Activated CD4-positive, alpha-beta T cell treated with anti-CD3 and anti-CD28 coated beads, Interleukin-10, Interleukin-2, amounts not matched to agents 100 ng/mL and 50 ng/mL, durations not matched to agents 16 hours and 8 hours (primary cell): ENCODE measurements around the gene GUCY2F.

Source experiments
- DNase-seq: peaks from one replicate; pipeline ENCODE4 v3.0.0-alpha.2; 2020

Gene GUCY2F

DNA sequence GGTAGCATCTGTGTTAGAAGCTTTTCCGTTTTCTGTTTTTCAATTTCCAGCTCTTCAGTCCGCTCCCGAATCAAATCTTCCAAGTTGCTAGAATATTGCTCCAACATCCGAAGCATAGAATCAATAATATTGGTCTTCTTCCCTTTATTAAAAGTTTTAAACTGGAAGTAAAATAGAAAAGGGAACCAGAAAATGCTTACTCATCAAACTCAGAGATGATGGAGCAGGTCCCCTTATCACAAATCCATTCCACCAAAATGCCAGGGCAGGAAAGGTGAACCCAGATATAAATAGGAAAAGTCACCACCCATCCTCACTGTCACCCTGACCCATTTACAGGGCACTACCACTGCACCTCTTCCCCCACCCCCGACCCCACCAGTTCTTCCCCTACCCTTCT, 89.0 kb downstream of the GUCY2F start:
- DNase-seq = no peak

DNA sequence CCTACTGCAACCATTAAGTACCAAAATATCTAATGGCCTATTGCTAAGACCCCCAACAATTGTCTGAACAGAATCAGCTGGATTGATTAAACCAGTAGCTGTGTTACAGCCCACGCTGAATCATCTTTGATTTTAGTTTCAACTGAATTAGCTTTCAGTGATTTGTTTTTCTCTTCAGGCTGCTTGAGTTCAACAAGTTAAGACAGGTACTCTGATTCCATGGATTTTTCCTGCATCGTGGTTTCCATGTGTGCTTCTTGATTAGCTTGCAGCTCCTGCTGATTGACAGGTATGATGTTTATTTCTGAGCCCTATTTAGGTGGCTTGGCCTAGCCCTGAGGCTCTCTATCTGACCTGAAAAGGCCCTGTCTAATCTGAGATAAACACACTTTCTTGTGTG, 91.3 kb downstream of the GUCY2F start:
- no peak for DNase-seq

DNA sequence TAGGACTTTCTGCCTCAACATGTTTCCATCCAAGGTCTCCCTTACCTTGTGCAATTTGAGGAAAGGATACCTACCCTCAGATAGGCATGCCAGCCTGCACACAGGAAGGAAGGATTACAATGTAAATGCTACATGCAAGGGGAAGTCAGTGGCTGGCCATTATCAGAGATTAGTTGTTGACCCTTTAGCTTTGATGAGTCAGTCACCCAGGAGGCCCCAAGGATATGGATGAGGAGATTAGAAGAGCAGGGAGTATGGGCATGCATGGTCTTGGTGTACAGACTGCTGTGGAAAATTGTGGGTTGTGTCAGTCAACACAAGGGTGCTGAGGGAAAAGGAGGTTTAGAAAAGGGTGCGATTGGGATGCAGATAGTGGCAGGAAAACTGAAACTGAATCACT, 92.0 kb downstream of the GUCY2F start:
- DNase-seq = no peak

DNA sequence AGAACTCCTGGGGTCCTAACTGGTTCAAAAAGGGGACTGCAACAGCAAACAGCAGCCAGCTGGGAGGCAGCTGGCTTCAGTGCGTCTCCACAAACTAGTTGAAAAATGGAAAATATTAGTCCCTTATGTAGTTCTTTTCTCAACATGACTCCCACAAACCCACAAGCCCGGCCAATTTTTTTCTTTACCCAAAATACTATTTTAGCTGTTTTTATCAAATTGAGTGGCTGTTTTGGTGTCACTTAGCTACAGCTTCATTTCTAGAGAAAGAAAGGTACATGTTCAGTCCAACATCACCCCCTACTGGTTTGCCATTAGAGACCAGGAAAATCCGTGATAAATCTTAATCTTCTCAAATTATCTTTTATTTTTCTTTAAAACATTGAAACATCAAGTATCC, 97.2 kb downstream of the GUCY2F start:
- peak; percentile 17 for DNase-seq

DNA sequence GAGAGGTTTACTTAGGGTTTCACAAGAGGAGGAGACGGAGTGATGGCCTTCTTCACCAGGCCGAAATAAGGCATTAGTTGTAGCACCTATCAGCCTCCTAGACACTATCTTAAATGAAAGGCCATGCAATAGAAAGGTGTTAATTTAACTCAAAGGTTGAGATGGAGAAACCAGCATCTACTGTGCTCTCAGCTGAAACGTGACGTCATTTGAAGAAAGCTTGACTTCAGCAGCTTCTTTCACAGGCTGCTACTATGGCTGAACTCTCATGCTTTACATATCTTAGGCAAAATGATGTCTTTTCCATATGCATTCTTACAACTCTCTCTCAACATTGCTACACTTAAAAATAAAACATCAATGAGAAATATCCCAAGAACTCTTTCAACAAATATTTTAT, 99.6 kb downstream of the GUCY2F start:
- no peak for DNase-seq

DNA sequence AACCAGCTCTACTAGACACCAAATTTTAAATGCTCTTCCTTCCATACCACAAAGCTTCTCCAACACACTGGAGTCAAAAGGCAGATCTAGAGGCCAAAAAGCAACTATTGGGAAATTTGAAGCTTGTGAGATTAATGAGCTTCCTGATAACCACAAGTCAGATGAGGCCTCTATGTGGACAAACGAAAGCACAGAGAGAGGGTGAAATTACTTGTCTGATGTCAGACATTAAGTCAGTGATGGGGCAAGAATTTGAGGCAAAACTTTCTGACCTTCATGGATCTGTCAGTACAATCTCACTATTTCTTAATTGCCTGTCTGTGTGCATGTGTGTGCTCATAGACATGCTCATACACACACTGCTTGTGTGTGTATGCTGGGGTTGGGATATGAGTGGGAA, 103.6 kb downstream of the GUCY2F start:
- no peak for DNase-seq

DNA sequence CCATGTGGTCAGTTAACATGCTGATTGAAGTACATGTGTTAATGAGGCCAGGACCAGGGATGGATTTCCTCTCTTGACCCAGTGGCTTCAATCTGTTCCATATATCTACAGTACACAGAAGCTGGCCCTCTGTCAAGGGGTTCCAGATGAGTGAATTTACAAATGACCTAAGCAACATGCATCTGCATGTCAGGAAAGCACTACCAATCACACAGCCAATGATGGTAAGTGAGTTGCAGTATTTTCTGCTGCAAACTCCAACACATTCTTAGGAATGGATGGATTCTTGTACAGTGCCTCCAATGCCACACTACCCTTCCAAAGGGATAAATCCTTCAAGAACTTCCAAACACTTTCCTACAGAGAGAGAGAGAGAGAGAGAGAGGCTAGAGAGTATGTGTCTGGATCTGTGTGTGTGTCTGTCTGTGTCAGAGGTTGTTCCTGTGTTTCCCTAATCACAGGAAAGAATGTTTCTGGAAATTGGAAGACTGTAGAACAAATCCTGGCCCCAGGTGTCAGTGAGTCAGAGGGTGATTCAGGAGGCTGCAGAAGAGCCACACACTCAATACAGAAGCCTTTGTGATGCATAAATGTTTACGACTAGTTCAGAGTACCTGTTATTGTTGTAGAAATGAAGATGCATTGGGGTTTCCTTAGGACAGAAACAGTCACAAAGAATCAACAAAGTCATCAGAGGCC, 107.5 kb downstream of the GUCY2F start:
- no peak for DNase-seq

DNA sequence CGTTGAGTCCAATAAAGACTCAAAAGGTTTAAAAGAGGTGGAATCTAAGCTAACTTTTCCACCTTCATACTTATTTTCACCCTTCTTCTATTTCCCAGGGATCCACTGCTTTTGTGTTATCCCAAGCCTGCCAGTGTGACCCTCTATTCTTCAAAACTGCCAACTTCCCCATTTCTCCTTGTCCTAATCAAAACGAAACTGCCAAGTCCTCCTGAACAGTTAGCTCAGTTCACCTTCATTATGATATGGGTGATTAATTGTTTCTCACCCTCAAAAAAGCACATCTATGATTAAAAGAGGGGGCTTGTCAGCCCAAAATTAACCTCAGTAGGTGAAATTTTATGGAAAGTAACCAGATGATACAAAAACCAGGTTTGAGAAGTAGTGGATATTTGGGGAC, 108.4 kb downstream of the GUCY2F start:
- DNase-seq = no peak

DNA sequence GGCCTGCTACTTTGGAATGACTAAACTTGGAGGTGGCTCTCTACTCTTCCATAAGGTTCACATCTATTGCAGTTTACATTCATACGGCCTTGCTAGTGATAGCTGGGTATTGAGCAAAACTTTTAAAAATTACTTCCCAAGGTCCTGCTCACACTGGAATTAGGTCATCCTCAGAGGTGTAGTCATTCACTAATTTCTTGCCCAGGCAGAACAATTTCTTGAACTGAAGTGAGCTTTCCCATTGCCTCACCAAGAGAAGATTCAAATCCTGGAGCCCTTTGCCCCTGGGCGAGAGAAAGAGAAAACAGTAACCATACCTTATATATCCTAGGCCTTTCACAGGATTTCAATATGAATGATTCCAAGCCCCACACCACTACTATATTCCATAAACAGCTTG, 109.2 kb downstream of the GUCY2F start:
- DNase-seq = no peak

DNA sequence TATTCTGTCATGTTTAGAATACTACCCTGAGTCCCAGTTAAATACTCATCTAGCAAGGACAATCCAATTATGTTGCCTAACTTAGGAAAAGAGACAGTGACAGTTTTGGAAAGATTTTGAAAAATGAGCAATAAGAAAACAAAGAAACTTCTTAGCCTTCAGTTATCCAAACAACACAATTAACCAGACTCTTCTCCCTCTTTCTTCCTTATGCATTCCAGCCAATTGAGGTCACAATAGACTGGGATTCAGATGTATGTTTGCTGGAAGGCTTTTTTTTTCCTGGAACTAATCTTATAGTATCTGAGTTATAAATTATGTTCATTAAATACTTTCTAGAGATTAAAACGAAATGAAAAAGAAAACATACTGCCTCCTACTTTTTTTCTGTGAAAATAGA, 109.6 kb downstream of the GUCY2F start:
- no peak for DNase-seq

DNA sequence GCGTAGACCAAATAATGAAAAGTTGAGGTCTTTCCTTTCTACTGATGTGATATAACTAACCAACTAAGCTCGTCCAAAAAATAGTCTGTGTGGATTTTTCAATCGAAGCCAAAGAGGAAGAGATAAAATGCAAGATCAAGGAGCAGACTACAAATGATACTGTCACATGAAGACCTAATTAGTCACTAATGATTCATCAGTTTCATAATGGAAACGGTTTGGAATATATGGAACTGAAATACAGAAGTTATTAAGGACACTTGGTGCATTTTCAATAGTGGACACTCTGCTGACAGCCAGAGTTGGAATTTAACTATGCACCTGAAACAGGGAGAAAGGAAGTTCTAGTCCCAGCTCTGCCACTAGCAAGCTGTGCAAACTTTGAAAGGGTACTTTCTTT, 119.8 kb downstream of the GUCY2F start:
- no peak for DNase-seq

DNA sequence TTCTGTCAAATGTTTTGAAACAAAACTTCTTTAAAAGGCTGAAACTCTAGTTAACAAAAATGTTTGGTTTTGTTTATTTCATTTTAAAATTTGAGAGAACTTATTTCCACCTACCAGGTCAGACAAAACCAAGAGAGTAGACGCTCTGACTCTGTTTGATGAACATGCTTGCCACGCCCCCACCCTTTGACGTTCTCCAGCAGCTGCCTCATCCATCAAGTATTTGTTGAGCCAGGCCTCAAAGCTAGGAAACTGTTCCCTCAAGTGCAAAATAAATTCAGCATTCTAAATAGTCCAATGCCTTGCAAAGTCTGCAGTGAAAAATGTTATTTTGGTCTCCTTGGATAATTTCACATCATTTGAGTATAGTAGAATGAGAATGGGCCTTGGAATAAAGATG, 121.6 kb downstream of the GUCY2F start:
- no peak for DNase-seq

DNA sequence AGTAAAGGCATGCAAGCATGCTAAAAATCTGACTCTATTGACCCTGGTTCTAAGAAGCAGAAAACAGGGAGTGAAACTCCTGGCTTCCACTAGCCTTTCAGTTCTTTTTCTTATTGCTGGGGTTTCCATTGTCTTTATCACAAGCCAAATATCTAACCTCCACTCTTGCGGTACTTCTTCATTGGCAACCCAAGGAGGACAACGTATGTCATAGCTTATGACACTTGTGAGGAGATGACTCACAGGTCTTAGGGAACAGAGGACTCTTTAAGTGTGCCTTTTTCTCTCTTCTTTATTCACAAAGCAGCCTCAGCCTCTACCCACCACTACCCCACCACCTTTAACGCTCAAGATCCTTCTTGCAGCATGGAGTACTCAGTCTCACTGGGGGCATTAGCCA, 124.2 kb downstream of the GUCY2F start:
- DNase-seq = no peak

DNA sequence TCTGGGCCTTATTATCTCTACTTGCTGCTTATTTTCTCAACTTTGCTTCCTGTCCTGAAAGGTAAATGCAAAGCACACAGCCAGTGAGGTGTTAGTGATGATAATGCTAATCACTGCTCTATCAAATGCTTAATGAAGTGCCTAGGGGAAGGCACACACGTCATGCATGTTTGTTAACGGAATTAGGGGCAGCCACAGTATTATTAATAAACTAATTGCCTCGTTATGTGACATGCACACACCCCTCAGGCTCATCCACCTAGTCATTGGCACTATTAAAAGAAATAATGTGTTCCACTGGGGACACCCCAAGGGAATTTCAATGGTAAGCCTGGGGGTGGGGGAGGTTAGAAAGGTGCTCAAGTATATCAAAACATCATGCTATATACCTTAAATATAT, 125.2 kb downstream of the GUCY2F start:
- no peak for DNase-seq

DNA sequence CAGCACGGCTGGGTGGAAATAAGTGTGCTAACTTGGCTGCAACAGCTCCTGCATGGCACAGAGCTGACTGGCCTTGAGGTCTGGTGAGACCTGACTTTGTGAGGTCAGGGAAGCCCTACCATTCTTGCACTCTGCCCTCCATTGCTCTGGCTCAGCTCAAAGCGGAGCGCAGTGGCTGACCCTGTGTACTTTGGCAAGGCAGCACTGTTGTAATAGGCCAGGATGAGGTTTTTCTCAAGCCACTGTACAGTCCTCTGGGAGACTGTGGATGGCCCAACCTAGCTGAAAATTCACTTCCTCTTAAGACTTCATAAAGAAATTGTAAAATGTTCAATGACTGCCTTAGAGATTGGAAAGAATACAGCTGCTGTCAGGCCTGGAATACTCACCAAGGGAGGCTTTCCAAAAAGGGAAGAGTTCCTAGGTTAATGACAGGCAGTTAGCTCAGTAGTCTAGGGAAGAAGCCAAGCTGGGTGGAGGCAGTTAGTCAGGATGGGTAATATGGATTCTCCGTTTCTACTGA, 129.8 kb downstream of the GUCY2F start:
- no peak for DNase-seq

DNA sequence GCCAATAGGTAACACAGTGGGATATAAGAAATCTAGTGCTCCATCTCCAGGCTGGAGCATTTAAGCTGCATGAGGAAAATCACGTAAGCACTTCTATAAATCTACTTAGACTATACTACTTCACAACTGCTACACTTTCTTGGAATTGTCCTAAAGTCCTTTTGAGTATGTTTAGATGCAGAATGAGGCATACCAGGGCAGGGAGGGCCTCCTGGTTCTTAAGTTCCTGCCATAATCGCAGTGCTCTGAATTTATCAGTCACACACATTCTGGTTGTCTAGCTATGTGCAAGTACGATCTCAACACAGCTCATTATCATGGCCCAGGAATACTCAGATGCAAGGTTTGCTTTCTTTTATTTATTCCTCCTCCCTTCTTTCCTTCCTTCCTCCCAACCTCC, 130.3 kb downstream of the GUCY2F start:
- DNase-seq = no peak

DNA sequence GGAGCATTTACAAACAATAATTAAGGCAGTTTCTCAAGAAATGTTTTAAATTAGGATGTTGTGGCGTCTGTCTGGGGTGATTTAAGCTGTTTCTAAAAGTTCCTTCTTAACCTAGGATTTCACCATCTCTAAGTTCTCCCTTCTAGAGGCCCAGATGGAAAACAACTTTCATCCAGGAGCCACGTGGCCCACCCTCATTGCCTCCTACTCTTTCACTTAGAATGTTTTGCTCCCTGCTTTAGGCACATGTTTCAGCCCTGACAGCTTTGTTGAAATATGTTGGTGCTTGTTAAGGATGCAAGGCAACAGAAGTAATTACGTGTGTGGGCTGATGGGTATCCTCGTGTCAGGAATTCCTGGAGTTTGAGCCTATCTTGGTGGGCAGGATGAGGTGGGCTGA, 131.3 kb downstream of the GUCY2F start:
- no peak for DNase-seq

DNA sequence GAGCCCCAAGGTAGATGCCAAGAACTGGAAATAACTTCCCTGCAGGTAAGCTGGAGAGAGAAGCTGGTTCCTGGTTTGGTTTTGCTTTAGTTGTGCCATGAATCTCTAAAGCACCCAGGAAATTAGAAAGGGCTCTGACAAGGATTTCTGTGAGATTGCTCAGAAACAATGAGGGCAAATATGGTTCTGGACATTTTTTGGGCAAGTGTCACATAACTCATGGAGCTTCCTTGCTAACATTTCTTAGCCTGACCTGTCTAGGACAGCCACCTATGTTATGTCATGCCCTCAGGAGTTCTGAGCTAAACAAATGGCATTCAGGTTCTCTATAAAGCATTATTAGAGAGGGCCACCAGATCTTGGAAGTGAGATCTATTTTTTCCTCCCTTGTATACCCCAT, 131.8 kb downstream of the GUCY2F start:
- no peak for DNase-seq

DNA sequence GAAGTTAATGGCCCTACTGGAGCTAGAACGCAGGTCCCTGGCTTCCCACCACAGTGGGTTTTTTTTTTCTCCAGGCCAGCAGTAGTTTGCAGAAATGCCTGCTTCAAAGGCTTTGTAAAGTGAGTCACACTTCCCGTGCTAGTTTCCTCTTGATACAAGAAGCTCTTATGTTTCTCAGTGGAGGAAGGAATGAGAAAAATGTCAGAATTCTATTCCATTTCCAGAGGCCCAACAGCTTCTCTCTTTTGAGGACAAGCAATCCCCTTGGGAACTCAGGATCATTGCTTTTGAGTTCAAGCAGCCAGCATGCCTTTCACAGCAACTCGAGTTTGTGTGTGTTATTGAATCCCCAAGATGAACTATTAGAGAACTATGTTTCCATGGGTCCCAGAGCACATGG, 134.3 kb downstream of the GUCY2F start:
- peak; percentile 6 for DNase-seq

DNA sequence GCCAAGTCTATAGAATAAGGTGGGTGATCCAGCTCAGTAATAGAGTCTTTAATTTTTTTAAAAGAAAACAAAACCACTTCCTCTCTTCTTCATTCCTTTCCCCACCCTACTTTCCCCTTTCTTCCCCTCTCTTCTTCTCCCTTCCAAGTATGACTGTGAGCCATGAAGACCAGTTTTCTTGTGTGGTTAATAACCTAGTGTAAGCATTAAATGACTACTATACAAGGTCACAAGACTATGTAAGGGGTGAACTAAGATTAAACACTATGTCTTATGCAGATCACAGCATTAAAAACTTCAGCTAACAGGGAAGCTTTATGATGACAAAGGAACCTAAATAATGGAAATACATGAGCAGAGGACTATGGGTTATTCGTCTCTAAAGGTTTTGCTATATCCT, 135.4 kb downstream of the GUCY2F start:
- no peak for DNase-seq

DNA sequence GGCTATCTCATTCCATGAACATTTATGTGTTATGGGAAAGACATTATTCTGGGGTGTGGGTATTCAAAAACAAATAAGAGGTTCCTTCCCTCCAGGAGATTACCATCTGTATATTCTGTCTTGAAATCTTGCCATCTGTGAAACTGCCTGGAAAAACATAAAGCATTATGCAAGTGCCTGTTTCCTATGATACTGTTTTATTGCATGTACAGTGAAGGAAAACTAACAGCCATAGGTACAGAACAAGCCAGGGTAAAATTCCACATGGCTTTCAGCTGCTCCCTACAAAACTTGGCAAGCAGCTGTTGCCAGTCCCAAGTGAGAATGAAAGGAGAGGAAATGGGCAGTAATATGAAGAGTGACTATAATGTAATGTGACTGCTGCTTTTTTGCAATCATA, 136.0 kb downstream of the GUCY2F start:
- DNase-seq = no peak

DNA sequence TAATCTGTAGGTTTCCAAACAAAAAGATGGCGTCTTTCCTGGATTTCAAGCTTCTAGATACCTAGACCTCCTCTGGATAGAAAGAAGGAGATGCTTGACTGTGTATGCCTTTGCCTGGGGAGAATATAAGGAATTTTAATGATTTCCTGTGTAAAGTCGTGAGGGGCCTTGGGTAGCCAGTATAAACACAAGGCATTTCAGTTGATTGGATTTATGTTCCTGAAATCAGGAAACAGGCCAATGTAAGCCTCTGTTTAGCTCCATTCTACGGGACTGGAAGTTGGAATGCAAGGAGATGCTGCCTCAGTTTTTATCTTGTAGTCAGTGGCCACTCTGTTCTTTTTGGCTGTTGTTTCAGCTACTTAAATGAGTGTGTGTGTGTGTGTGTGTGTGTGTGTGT, 137.2 kb downstream of the GUCY2F start:
- no peak for DNase-seq

DNA sequence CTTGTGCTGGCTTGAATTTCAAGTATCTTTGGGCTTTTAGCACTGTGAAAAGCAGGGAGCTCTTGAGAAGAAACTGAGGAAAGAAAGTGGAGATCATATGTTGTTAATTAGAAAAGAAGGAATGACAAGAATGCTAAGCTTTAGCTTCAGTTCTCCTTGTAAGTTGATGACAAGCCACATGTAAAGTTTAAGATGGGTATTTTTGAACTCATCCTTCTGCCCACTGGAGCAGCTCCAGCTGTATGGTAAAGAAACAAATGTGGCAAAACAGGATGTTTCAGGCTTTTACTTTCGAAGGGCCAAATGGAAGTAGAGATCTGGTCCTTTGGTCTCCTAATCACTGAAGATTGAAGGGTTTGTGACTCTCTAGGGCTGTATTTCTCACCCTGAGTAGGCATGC, 137.8 kb downstream of the GUCY2F start:
- DNase-seq = no peak

DNA sequence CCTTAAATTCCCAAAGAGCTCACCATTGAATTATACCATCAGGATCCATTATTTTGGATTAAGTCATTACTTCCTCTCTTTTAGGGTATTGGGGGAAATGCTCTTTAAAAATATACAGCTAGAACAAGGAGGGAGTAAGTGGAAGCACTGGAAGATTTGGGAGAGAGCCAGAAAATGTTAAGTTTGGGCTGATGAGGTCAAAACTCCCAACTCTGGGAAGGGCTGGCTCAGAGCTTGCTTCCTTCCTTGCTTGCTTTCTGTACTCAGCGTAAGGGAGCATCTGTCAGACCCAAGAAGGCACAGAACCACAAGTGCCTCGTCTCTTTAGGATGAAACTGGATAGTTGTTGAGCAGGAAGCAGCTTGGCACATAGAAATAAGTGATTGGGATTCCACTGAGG, 138.2 kb downstream of the GUCY2F start:
- no peak for DNase-seq

DNA sequence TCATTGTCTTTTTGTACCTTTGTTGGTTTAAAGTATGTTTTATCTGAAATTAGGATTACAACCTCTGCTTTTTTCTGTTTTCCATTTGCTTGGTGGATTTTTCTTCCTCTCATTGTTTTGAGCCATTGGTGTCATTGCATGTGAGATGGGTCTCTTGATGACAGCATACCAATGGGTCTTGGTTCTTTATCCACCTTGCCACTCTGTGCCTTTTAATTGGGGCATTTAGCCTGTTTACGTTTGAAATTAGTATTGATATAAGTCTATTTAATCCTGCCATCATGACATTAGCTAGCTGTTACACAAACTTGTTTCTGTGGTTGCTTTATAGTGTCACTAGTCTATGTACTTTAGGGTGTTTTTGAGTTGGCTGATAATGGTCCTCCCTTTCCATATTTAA, 145.7 kb downstream of the GUCY2F start:
- DNase-seq = no peak

DNA sequence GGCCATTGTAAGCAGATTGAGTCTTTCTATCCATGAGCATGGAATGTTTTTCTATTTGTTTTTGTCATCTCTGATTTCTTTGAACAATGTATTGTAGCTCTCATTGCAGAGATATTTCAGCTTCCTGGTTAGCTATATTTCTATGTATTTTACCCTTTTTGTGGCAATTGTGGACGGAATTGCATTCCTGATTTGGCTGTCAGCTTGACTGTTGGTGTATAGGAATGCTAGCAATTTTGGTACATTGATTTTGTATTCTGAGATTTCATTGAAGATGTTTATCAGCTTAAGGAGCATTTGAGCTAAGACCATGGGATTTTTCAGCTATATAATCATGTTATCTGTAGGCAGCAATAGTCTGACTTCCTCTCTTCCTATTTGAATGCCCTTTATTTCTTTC, 154.6 kb downstream of the GUCY2F start:
- DNase-seq = no peak
